Endothelial cell of umbilical vein (primary cell): ENCODE results near the gene ITPRIPL2. TPM values are rescaled to one million over a fixed set of nuclear protein-coding genes. Genes with fewer than 3 reads are reported as not detected.

ENCODE experiments used
- BruUV-seq: library from RNA; stranded (reverse); fragments of 400-500 nt; replicated peaks from 2 replicates; lab custom pipeline; 2021; lab: Mats Ljungman, UMichigan
- CTCF ChIA-PET: fragments of 300-600, 350-600 bp; sonication (Branson Sonifier 250); formaldehyde crosslinking; loops from one replicate; lab custom pipeline; 2021; ENCODE audit warnings: antibody characterized with exemption, inconsistent platforms; lab: Charles Lee
- POLR2A ChIA-PET: fragments of 300-600, 350-600 bp; sonication (Branson Sonifier 250); formaldehyde crosslinking; loops from one replicate; lab custom pipeline; 2021; ENCODE audit warnings: antibody characterized with exemption, inconsistent platforms; lab: Charles Lee
- DNase-seq: peaks from one replicate; pipeline ENCODE4 v3.0.0-alpha.2; 2011; ENCODE audit warnings: low read depth, low spot score
- FAIRE-seq: peaks from 2 replicates; lab custom pipeline; 2011; peaks lifted over from hg19 to GRCh38; lab: Jason Lieb, UNC
- H2AFZ ChIP-seq: 2 replicates; pipeline ENCODE4 v1.6.0; 2012; ENCODE audit warnings: low read depth, low read length, control low read depth, inconsistent platforms
- H3K27ac ChIP-seq: 2 replicates; pipeline ENCODE4 v1.5.1; 2011; ENCODE audit warnings: low read depth, mild to moderate bottlenecking, control low read depth, low read length, moderate library complexity; ENCODE audit not compliant: insufficient read depth
- H3K27me3 ChIP-seq, 2 experiments: 2 replicates each; pipeline versions ENCODE4 v1.6.0 to v1.6.1; 2011; ENCODE audit warnings: low read length in 2 of 2, mixed read lengths in 1 of 2; ENCODE audit not compliant: control insufficient read depth in 2 of 2, insufficient read depth in 2 of 2
- H3K36me3 ChIP-seq, 2 experiments: 2 replicates in 1 of 2; 3 replicates in 1 of 2; pipeline ENCODE4 v1.5.1; 2011; ENCODE audit warnings: low read length in 2 of 2, mild to moderate bottlenecking in 1 of 2, moderate library complexity in 1 of 2; ENCODE audit not compliant: control insufficient read depth in 2 of 2, insufficient read depth in 2 of 2; ENCODE audit errors: extremely low read depth in 1 of 2
- H3K4me1 ChIP-seq: 3 replicates; pipeline ENCODE4 v1.5.1; 2011; ENCODE audit warnings: mild to moderate bottlenecking, low read length; ENCODE audit not compliant: control insufficient read depth, insufficient read depth; ENCODE audit errors: extremely low read depth
- H3K4me2 ChIP-seq: 2 replicates; pipeline ENCODE4 v1.6.1; 2011; ENCODE audit warnings: low read length, control low read depth, mixed read lengths; ENCODE audit not compliant: insufficient read depth
- H3K4me3 ChIP-seq, 3 experiments: fragments of 200-600 bp in 1 of 3; sonication (generic), shearing (Covaris generic) in 1 of 3; replicated peaks in 1 of 3; 2 replicates each; pipeline ENCODE4 v1.5.1; 2011 to 2016; ENCODE audit warnings: control low read depth in 3 of 3, low read length in 3 of 3, mild to moderate bottlenecking in 2 of 3, inconsistent platforms in 1 of 3, low read depth in 1 of 3, moderate library complexity in 1 of 3; ENCODE audit not compliant: insufficient read depth in 1 of 3
- H3K79me2 ChIP-seq: 2 replicates; pipeline ENCODE4 v1.6.0; 2012; ENCODE audit warnings: low read length, inconsistent platforms; ENCODE audit not compliant: control insufficient read depth, insufficient read depth
- H3K9ac ChIP-seq: replicated peaks from 2 replicates; pipeline ENCODE3; 2011; ENCODE audit warnings: low read length, control low read depth; ENCODE audit not compliant: insufficient read depth; ENCODE audit errors: extremely low read depth
- H3K9me1 ChIP-seq: replicated peaks from 3 replicates; pipeline ENCODE4 v1.6.0; 2011; ENCODE audit warnings: mild to moderate bottlenecking, low read length; ENCODE audit not compliant: control insufficient read depth, insufficient read depth; ENCODE audit errors: extremely low read depth
- H3K9me3 ChIP-seq: replicated peaks from 2 replicates; pipeline ENCODE4 v1.5.1; 2012; ENCODE audit warnings: low read length, inconsistent platforms; ENCODE audit not compliant: control insufficient read depth, insufficient read depth
- H4K20me1 ChIP-seq: replicated peaks from 2 replicates; pipeline ENCODE3; 2011; ENCODE audit warnings: mild to moderate bottlenecking, low read length; ENCODE audit not compliant: control insufficient read depth, insufficient read depth; ENCODE audit errors: extremely low read depth
- CTCF ChIP-seq, 2 donors: IDR thresholded peaks; 1 replicate in 1 of 2; 2 replicates in 1 of 2; pipeline ENCODE4 v1.5.1; 2011; ENCODE audit warnings: low read length in 2 of 2, mild to moderate bottlenecking in 2 of 2, moderate library complexity in 2 of 2, control low read depth in 1 of 2, inconsistent platforms in 1 of 2, low read depth in 1 of 2; ENCODE audit not compliant: insufficient read depth in 1 of 2; ENCODE audit errors: extremely low read depth in 1 of 2
- EZH2 ChIP-seq: IDR thresholded peaks from 2 replicates; pipeline ENCODE4 v1.6.1; 2012; ENCODE audit warnings: borderline replicate concordance, low read depth, mild to moderate bottlenecking, moderate library complexity, low read length, inconsistent platforms; ENCODE audit not compliant: severe bottlenecking
- FOS ChIP-seq: IDR thresholded peaks from 2 replicates; pipeline ENCODE4 v1.6.1; 2011; ENCODE audit warnings: mild to moderate bottlenecking, low read length, moderate library complexity, borderline replicate concordance; ENCODE audit not compliant: insufficient read depth
- GATA2 ChIP-seq: IDR thresholded peaks from 2 replicates; pipeline ENCODE4 v1.7.0; 2011; ENCODE audit warnings: low read depth, mild to moderate bottlenecking, moderate library complexity, mixed read lengths, low read length; ENCODE audit not compliant: insufficient read length, insufficient read depth
- JUN ChIP-seq: IDR thresholded peaks from 2 replicates; pipeline ENCODE4 v1.6.1; 2011; ENCODE audit warnings: borderline replicate concordance, low read depth; ENCODE audit not compliant: insufficient read length, insufficient read depth
- MAX ChIP-seq: IDR thresholded peaks from 2 replicates; pipeline ENCODE4 v1.6.1; 2011; ENCODE audit not compliant: insufficient read depth, insufficient read length
- MYC ChIP-seq: IDR thresholded peaks from one replicate; pipeline ENCODE4 v1.6.1; 2011; ENCODE audit warnings: mild to moderate bottlenecking, low read depth, low read length
- POLR2A ChIP-seq: IDR thresholded peaks from 2 replicates; pipeline ENCODE4 v1.6.1; 2012; ENCODE audit warnings: low read depth, mild to moderate bottlenecking, control low read depth, low read length
- POLR2AphosphoS5 ChIP-seq: IDR thresholded peaks from 2 replicates; pipeline ENCODE4 v1.6.1; 2012; ENCODE audit warnings: low read depth, mild to moderate bottlenecking, control low read depth, low read length, moderate library complexity; ENCODE audit not compliant: insufficient read depth
- dilution Hi-C: fragments of 300-500 bp; cut with MboI; formaldehyde crosslinking; loops from one replicate; pipeline ENCODE4 v1.15.0; 2019; ENCODE audit warnings: low sequenced_read_pairs; ENCODE audit not compliant: extremely low pct_ligation_motif_present
- intact Hi-C: fragments of 100-400 bp; cut with micrococcal nuclease; formaldehyde crosslinking; loops from one replicate; pipeline ENCODE4 v1.10.0; 2022
- polyA plus RNA-seq, 4 experiments: library from polyadenylated mRNA; depleted of rRNA in 3 of 4; stranded (reverse) in 3 of 4; unstranded in 1 of 4; fragments of >200 nt; gene quantifications; 2 replicates each; pipeline versions ENCODE4 v1.2.1 to v1.2.3, GENCODE V29; 2011 to 2012; ENCODE audit warnings: missing spikeins in 1 of 4
- total RNA-seq: library from RNA; stranded (reverse); gene quantifications from 2 replicates; pipeline ENCODE4 v1.2.3, GENCODE V29; 2021

Gene ITPRIPL2
- total and polyA plus RNA-seq, 2 donors (not counting 3 experiments of a cell fraction or from before 2014, with no cell fraction given) = 10.9 to 40.8 TPM

- H3K4me3 ChIP-seq = peak overlapping the region; percentile 7 to 45 (median 26)
- peak overlapping the region; percentile 44 for H2AFZ ChIP-seq
- no peaks in the 10 kb centered on the region for H3K9me1 ChIP-seq
- peaks cover 6 to 28% of the 10 kb centered on the region in 2 experiments for H3K27me3 ChIP-seq
- peak overlapping the region; percentile 30 for H3K4me2 ChIP-seq
- CTCF ChIA-PET = interaction anchor here (1.4 to 2.8 kb wide), 3 partner anchors 11 to 334 kb away, joined by 5 to 13 read pairs (median 6); no protein-coding TSS in a partner anchor
- H4K20me1 ChIP-seq = no peaks in the 10 kb centered on the region
- no peaks in the 10 kb centered on the region for H3K36me3 ChIP-seq
- no TSS peak for BruUV-seq
- H3K9me3 ChIP-seq = no peaks in the 10 kb centered on the region
- no peaks in the 10 kb centered on the region for H3K79me2 ChIP-seq
- dilution Hi-C loops = no loop called here
- H3K9ac ChIP-seq = no peak overlapping the region
- POLR2A ChIA-PET = no interaction called here
- intact Hi-C loops = loop anchor here (5.0 kb wide), 3 partner anchors 36 to 354 kb away; partner anchors contain the start of genes CCP110, GDE1 and TMC7
- DNase-seq = no peak
- peaks cover 3% of the 10 kb centered on the region for H3K4me1 ChIP-seq
- TF ChIP-seq FOS = no peak
- TF ChIP-seq GATA2 = no peak
- peak; percentile 15 for TF ChIP-seq EZH2
- no peak overlapping the region for H3K27ac ChIP-seq
- no peak for FAIRE-seq
Measured at GRCh38 chr16:19168371-19169081, 54.8 kb downstream of the ITPRIPL2 start.

GRCh38 chr16:19169082-19169639 is 55.4 kb downstream of the ITPRIPL2 start:
- Histone ChIP-seq H3K4me3 (no peak overlapping the region), H3K4me1 (peaks cover 3% of the 10 kb centered on the region), H2AFZ (no peak overlapping the region), H3K27me3 (peaks cover 6 to 28% of the 10 kb centered on the region in 2 experiments), H3K9ac (no peak overlapping the region), H3K4me2 (no peak overlapping the region), H4K20me1 (no peaks in the 10 kb centered on the region), H3K9me3 (no peaks in the 10 kb centered on the region), H3K9me1 (no peaks in the 10 kb centered on the region), H3K36me3 (no peaks in the 10 kb centered on the region), H3K27ac (no peak overlapping the region), H3K79me2 (no peaks in the 10 kb centered on the region)
- intact Hi-C loops (loop anchor here (5.0 kb wide), 3 partner anchors 37 to 353 kb away; partner anchors contain the start of genes CCP110, GDE1 and TMC7), dilution Hi-C loops (no loop called here)
- ChIA-PET CTCF (interaction anchor here (1.4 to 2.8 kb wide), 3 partner anchors 11 to 334 kb away, joined by 5 to 13 read pairs (median 6); no protein-coding TSS in a partner anchor), POLR2A (no interaction called here)
- TF ChIP-seq GATA2 (no peak), JUN (no peak), FOS (no peak), EZH2 (peak; percentile 33), POLR2A (no peak), CTCF (IDR thresholded peaks at IDR 0.05; ENCODE audit: extremely low read depth in 1 of 2, insufficient read depth in 1 of 2, low read depth in 1 of 2, low read length in 2 of 2) (no peak), MAX (no peak), POLR2AphosphoS5 (no peak), MYC (no peak)
- DNase-seq = no peak
- no peak for FAIRE-seq
- BruUV-seq = no TSS peak
